ENCODE results near the gene DNAJC24. TPM values are rescaled to one million over a fixed set of nuclear protein-coding genes. Genes with fewer than 3 reads are reported as not detected.

The DNAJC24 gene
- polyA plus RNA-seq, 1 donor from 2014 or later = 47.3 TPM

- Histone ChIP-seq H3K27me3 (ENCODE audit: insufficient read depth, low read depth, low read length) (no peaks in the 10 kb centered on the region), H3K4me3 (ENCODE audit: low read length) (no peak overlapping the region), H3K79me2 (replicated peaks; ENCODE audit: insufficient read depth, low read length) (no peaks in the 10 kb centered on the region), H3K9me2 (ENCODE audit: insufficient read depth, low read length) (no peaks in the 10 kb centered on the region), H3F3A (ENCODE audit: insufficient read depth, low read length, poor library complexity, severe bottlenecking) (no peaks in the 10 kb centered on the region), H4K20me1 (ENCODE audit: insufficient read depth) (no peaks in the 10 kb centered on the region), H3K27ac (ENCODE audit: low read length) (no peak overlapping the region), H3K9me3 (ENCODE audit: low read length) (no peaks in the 10 kb centered on the region), H3K4me2 (ENCODE audit: low read length) (no peak overlapping the region), H3K9ac (ENCODE audit: low read length) (no peak overlapping the region), H2AFZ (ENCODE audit: low read depth, low read length) (no peak overlapping the region), H3K36me3 (ENCODE audit: insufficient read depth, low read length) (no peaks in the 10 kb centered on the region)
- TF ChIP-seq REST (IDR thresholded peaks at IDR 0.05; ENCODE audit: borderline replicate concordance) (no peak), RAD21 (conservative IDR thresholded peaks at IDR 0.05) (no peak), EP300 (conservative IDR thresholded peaks at IDR 0.05; ENCODE audit: poor library complexity, severe bottlenecking) (no peak), TAF1 (IDR thresholded peaks at IDR 0.05; ENCODE audit: low read depth) (no peak), SMC3 (conservative IDR thresholded peaks at IDR 0.05; ENCODE audit: poor library complexity) (no peak), MXI1 (conservative IDR thresholded peaks at IDR 0.05; ENCODE audit: poor library complexity, severe bottlenecking) (no peak), EZH2 (IDR thresholded peaks at IDR 0.05; ENCODE audit: borderline replicate concordance, insufficient read depth, low read length, poor library complexity, severe bottlenecking) (no peak), CTCF (IDR thresholded peaks at IDR 0.05; ENCODE audit: poor library complexity, severe bottlenecking) (no peak), POLR2AphosphoS5 (IDR thresholded peaks at IDR 0.05) (no peak)
These were observed 13.5 kb downstream of the DNAJC24 start for GRCh38 chr11:31383116-31383515.

GRCh38 chr11:31387379-31387778 lies 17.7 kb downstream of the DNAJC24 start:
- no peaks in the 10 kb centered on the region for H3K79me2 ChIP-seq (replicated peaks; ENCODE audit: insufficient read depth, low read length)
- TF ChIP-seq EZH2 (IDR thresholded peaks at IDR 0.05; ENCODE audit: borderline replicate concordance, insufficient read depth, low read length, poor library complexity, severe bottlenecking) (no peak), EP300 (conservative IDR thresholded peaks at IDR 0.05; ENCODE audit: poor library complexity, severe bottlenecking) (no peak), CTCF (IDR thresholded peaks at IDR 0.05; ENCODE audit: poor library complexity, severe bottlenecking) (no peak), MXI1 (conservative IDR thresholded peaks at IDR 0.05; ENCODE audit: poor library complexity, severe bottlenecking) (no peak), TAF1 (IDR thresholded peaks at IDR 0.05; ENCODE audit: low read depth) (no peak), SMC3 (conservative IDR thresholded peaks at IDR 0.05; ENCODE audit: poor library complexity) (no peak), RAD21 (conservative IDR thresholded peaks at IDR 0.05) (no peak), POLR2AphosphoS5 (IDR thresholded peaks at IDR 0.05) (no peak), REST (IDR thresholded peaks at IDR 0.05; ENCODE audit: borderline replicate concordance) (no peak)
- H3F3A ChIP-seq (ENCODE audit: insufficient read depth, low read length, poor library complexity, severe bottlenecking) = no peaks in the 10 kb centered on the region
- H3K9me3 ChIP-seq (ENCODE audit: low read length) = no peaks in the 10 kb centered on the region
- no peaks in the 10 kb centered on the region for H3K9me2 ChIP-seq (ENCODE audit: insufficient read depth, low read length)
- no peaks in the 10 kb centered on the region for H4K20me1 ChIP-seq (ENCODE audit: insufficient read depth)
- no peaks in the 10 kb centered on the region for H3K27me3 ChIP-seq (ENCODE audit: insufficient read depth, low read depth, low read length)
- H3K4me2 ChIP-seq (ENCODE audit: low read length) = no peak overlapping the region
- no peak overlapping the region for H3K9ac ChIP-seq (ENCODE audit: low read length)
- no peak overlapping the region for H2AFZ ChIP-seq (ENCODE audit: low read depth, low read length)
- H3K36me3 ChIP-seq (ENCODE audit: insufficient read depth, low read length) = no peaks in the 10 kb centered on the region
- H3K27ac ChIP-seq (ENCODE audit: low read length) = no peak overlapping the region
- H3K4me3 ChIP-seq (ENCODE audit: low read length) = no peak overlapping the region
